D721Med (cell line): Measurements from ENCODE around the gene SLC39A11.
"Not testable (repeated sequence)": the region's sequence is repeated elsewhere in the genome, so short reads cannot be mapped to it uniquely, and the experiment has no call there.

Experiments used
- DNase-seq: peaks from one replicate; pipeline ENCODE4 v3.0.0; 2011; ENCODE audit warnings: low spot score; ENCODE audit not compliant: insufficient read length
- FAIRE-seq: peaks from 2 replicates; lab custom pipeline; 2011; peaks lifted over from hg19 to GRCh38; lab: Jason Lieb, UNC
- TF ChIP-seq, protein P1 (sequence below): IDR thresholded peaks from 2 replicates; pipeline ENCODE4 v1.5.1; 2012; ENCODE audit warnings: mild to moderate bottlenecking, control low read depth; ENCODE audit not compliant: insufficient read depth; ENCODE audit errors: missing control alignments

The SLC39A11 gene

DNA sequence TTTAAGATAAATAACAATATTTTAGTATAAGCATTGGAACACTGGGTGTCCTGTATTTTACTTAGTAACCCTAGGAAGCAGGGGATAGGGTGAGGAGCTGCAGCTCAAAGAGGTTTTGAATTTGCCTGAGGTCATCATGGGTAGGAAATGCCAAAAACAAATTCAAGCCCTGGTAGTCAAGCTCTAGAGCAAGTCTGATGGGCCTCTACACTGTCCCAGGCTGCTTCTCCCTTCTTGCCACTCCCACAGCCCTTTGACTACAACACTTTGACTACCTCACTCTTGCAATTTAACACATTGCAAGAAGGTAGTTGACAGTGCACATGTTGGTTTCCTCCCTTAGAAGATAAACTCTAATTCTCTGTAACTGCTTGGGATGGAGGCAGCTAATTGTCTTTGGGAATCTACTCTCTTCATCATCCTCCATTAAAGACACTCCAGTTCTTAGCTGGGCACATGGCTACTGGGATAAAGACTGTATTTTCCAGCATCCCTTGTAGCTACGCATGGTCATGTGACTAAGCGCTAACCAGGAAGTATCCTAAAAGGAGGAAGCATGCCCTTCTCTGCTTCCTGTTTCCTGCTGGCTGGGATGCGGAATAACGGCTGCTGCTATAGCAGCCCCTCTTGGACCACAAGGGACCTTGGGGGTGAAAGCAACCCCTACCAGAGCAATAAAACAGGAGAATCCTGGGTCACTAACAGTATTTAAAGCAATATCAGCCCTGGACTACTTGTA is 41.6 kb upstream of the SLC39A11 start:
- TF ChIP-seq, protein P1, sequence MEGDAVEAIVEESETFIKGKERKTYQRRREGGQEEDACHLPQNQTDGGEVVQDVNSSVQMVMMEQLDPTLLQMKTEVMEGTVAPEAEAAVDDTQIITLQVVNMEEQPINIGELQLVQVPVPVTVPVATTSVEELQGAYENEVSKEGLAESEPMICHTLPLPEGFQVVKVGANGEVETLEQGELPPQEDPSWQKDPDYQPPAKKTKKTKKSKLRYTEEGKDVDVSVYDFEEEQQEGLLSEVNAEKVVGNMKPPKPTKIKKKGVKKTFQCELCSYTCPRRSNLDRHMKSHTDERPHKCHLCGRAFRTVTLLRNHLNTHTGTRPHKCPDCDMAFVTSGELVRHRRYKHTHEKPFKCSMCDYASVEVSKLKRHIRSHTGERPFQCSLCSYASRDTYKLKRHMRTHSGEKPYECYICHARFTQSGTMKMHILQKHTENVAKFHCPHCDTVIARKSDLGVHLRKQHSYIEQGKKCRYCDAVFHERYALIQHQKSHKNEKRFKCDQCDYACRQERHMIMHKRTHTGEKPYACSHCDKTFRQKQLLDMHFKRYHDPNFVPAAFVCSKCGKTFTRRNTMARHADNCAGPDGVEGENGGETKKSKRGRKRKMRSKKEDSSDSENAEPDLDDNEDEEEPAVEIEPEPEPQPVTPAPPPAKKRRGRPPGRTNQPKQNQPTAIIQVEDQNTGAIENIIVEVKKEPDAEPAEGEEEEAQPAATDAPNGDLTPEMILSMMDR, result no peak
- FAIRE-seq (no peak), DNase-seq (no peak)

DNA sequence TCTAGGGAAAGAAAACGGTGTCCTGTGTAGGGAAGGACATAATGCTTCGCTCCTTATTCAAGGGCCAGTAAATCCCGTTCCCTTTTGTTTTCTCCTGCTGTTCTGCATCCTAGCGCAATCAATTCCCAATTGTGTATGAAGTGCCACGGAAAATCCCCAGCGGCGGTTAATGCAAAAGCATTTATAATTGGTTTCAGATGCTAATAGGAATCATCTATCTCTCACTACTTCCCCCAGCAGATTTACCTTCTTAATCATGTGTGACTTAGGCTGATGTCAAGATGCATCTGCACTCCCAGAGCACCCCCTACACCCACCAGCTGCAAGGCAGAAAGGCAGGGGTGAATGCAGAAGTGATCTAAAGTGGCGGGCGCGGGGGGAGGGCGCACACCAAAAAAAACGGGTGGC is 39.6 kb upstream of the SLC39A11 start:
- DNase-seq (no peak), FAIRE-seq (no peak)
- TF ChIP-seq, protein P1, result no peak

DNA sequence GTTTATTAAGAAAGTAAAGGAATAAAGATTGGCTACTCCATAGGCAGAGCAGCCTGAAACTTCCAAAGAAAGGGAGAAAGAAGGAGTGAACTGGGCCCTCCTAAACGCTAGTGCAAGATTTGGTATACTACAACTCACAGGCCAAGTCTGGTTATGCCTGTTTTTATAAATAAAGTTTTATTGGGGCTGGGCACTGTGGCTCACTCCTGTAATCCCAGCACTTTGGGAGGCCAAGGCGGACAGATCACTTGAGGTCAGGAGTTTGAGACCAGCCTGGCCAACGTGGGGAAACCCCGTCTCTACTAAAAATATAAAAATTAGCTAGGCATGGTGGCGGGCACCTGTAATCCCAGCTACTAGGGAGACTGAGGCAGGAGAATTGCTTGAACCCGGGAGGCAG is 39.0 kb upstream of the SLC39A11 start:
- not testable (repeated sequence) for FAIRE-seq, DNase-seq

DNA sequence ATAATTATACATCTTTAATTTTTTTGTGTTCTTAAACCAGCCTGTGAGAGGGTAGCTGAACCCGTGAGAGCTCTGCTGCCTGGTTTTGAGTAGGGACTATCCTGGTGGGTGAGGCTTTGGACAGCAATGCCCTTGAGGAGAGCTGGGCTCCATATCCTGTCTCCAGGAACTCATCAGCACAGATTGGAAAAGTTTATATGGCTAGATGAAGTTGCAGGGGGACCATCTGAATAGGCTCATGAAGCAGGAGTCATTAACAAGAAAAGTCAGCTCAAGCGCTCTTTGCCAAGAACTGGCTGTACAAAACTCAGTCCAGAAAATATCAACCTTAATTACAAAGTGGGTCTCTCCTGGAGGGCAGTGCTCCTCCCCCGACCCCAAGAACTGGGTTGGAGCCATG is 38.5 kb upstream of the SLC39A11 start:
- FAIRE-seq (no peak), DNase-seq (no peak)
- TF ChIP-seq, protein P1, result no peak

DNA sequence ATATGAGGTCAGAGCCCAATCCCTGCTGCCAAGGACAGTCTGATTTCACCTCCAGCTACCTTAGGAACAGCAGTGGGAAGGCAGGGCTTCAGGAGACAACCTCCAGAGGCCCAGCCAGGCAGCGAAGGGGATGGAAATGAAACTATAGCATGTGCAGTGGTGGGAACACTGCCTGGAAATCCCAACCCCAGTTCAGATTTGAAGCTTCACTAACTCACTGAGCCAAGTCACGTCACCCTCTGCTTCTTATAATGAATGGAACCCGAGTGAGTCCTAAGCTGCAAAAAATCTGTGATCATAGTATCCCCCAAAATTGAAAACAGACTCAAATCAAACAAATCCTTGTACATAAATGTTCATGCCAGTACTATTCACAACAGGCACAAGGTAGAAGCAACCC is 36.0 kb upstream of the SLC39A11 start:
- TF ChIP-seq, protein P1, result no peak
- no peak for FAIRE-seq
- no peak for DNase-seq

DNA sequence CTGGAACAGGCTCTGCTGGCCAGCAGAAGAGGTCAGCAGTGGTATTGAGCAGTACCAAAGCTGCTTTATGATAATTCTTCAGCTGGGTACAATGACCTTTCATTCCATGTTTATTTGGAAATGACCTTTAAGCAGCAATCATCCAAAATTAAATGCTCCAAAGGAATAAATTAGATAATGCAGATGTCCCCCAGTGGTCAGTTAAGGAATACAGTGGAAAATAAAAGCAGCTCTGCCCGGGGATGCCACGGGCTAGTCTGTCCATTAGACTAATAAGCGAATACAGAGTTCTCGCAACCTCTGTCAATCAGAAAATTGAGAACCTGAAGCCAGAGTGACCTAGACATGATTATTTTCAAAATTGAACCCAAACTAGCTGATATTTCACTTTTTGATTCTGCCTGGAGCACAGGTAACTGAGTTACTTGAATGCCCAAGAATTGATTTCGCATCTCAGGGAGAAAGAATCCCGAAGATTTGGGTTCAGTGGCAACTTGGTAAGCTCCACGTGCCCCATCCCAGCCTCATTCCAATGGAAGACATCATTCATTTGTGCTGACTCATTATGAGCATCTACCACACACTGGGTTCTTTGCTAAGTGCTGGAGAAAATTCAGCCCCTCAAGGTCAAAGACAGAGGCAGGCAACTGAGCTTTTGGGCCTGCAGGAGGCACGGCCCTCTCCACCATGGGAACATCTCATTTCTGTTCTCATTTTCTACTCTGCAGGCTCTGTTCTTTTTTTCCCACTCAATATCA is 34.4 kb upstream of the SLC39A11 start:
- no peak for FAIRE-seq
- no peak for DNase-seq
- TF ChIP-seq, protein P1, result no peak

DNA sequence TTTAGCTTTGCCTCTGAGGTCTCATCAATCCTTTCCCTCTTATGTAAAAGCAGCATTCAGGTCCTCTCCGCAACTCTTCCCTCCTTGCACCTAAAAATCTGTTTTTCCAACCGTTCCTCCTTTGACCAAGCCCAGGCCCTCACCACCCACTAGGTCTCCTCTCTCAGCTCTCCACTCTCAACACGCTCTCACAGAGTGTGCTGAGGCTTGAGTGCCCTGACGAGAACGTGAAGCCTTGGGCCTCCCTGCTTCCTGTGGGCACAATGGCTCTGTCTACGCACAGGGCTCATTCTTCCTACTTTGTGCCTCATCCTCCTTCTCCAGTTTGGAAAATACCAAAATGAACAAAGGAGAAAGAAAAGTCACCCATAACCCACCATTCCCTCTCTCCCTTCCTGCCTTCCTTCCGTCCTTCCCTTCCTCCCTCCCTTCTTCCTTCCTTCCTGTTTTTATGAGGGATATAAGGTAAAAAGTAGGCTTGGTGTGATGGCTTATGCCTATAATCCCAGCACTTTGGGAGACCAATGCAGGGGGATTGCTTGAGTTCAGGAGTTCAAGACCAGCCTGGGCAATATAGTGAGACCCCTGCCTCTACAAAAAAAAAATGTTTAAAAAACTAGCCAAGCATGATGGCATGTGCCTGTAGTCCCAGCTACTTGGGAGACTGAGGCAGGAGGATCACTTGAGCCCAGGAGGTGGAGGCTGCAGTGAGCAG is 31.3 kb upstream of the SLC39A11 start:
- TF ChIP-seq, protein P1, result no peak
- DNase-seq (no peak), FAIRE-seq (no peak)
